H9 (cell line): ENCODE results near the gene CRAMP1. TPM values are rescaled to one million over a fixed set of nuclear protein-coding genes. Genes with fewer than 3 reads are reported as not detected.

Experiments
- DNase-seq: peaks from one replicate; pipeline ENCODE4 v3.0.0-alpha.2; 2017
- H2AFZ ChIP-seq: one replicate; pipeline ENCODE4 v1.6.1; 2013; ENCODE audit warnings: mild to moderate bottlenecking, low read length, control low read depth, moderate library complexity
- H2AK5ac ChIP-seq: 2 replicates; pipeline ENCODE4 v1.6.1; 2013; ENCODE audit warnings: low read length, control low read depth, mixed read lengths; ENCODE audit not compliant: insufficient read length
- H2BK120ac ChIP-seq: one replicate; pipeline ENCODE4 v1.6.1; 2013; ENCODE audit warnings: low read depth, mild to moderate bottlenecking, low read length, control low read depth, inconsistent platforms; ENCODE audit not compliant: poor library complexity, severe bottlenecking
- H2BK12ac ChIP-seq: 2 replicates; pipeline ENCODE4 v1.6.1; 2013; ENCODE audit warnings: low read length, control low read depth, mixed read lengths, low read depth; ENCODE audit not compliant: insufficient read length
- H2BK15ac ChIP-seq: 2 replicates; pipeline ENCODE4 v1.6.1; 2013; ENCODE audit warnings: low read depth, low read length, control low read depth
- H2BK20ac ChIP-seq: one replicate; pipeline ENCODE4 v1.6.1; 2013; ENCODE audit warnings: low read depth, mild to moderate bottlenecking, low read length, control low read depth, inconsistent platforms; ENCODE audit not compliant: poor library complexity, severe bottlenecking
- H2BK5ac ChIP-seq: 2 replicates; pipeline ENCODE4 v1.6.1; 2013; ENCODE audit warnings: low read length, control low read depth, mixed read lengths; ENCODE audit not compliant: insufficient read length
- H3K14ac ChIP-seq: 2 replicates; pipeline ENCODE4 v1.6.1; 2013; ENCODE audit warnings: low read length, control low read depth; ENCODE audit not compliant: insufficient read depth
- H3K18ac ChIP-seq: 2 replicates; pipeline ENCODE4 v1.6.1; 2013; ENCODE audit warnings: low read depth, mild to moderate bottlenecking, mixed read lengths, low read length, control low read depth; ENCODE audit not compliant: insufficient read length
- H3K23ac ChIP-seq: 2 replicates; pipeline ENCODE4 v1.6.1; 2013; ENCODE audit warnings: low read length, control low read depth, mixed read lengths, low read depth; ENCODE audit not compliant: insufficient read length
- H3K23me2 ChIP-seq: 2 replicates; pipeline ENCODE4 v1.6.1; 2013; ENCODE audit warnings: low read depth, mild to moderate bottlenecking, mixed read lengths, low read length, control low read depth; ENCODE audit not compliant: insufficient read length, poor library complexity, severe bottlenecking
- H3K27ac ChIP-seq: 2 replicates; pipeline ENCODE4 v1.5.1; 2013; ENCODE audit warnings: low read length, control low read depth, mixed read lengths, low read depth; ENCODE audit not compliant: insufficient read length
- H3K27me3 ChIP-seq: 2 replicates; pipeline ENCODE4 v1.6.1; 2013; ENCODE audit warnings: low read length, control low read depth, inconsistent platforms; ENCODE audit not compliant: insufficient read depth
- H3K4ac ChIP-seq: 2 replicates; pipeline ENCODE4 v1.6.1; 2013; ENCODE audit warnings: low read depth, mild to moderate bottlenecking, control low read depth, inconsistent platforms, low read length, moderate library complexity
- H3K4me1 ChIP-seq: 2 replicates; pipeline ENCODE4 v1.6.1; 2013; ENCODE audit warnings: low read length, control low read depth, inconsistent platforms; ENCODE audit not compliant: insufficient read depth
- H3K4me2 ChIP-seq: 2 replicates; pipeline ENCODE4 v1.6.1; 2013; ENCODE audit warnings: low read length, control low read depth, mixed read lengths; ENCODE audit not compliant: insufficient read length, insufficient read depth
- H3K56ac ChIP-seq: 2 replicates; pipeline ENCODE4 v1.6.1; 2013; ENCODE audit warnings: low read depth, mild to moderate bottlenecking, mixed read lengths, low read length, control low read depth; ENCODE audit not compliant: insufficient read length
- H3K79me1 ChIP-seq: 2 replicates; pipeline ENCODE4 v1.6.1; 2013; ENCODE audit warnings: low read depth, mild to moderate bottlenecking, moderate library complexity, low read length, control low read depth, inconsistent platforms; ENCODE audit not compliant: insufficient read depth, poor library complexity, severe bottlenecking
- H3K79me2 ChIP-seq: 2 replicates; pipeline ENCODE4 v1.6.1; 2013; ENCODE audit warnings: low read length, control low read depth, inconsistent platforms; ENCODE audit not compliant: insufficient read depth
- H3K9ac ChIP-seq: 2 replicates; pipeline ENCODE4 v1.6.1; 2013; ENCODE audit warnings: low read length, control low read depth, mixed read lengths; ENCODE audit not compliant: insufficient read length; ENCODE audit errors: extremely low read depth
- H3K9me3 ChIP-seq: one replicate; pipeline ENCODE4 v1.6.1; 2013; ENCODE audit warnings: low read depth, low read length, inconsistent platforms; ENCODE audit not compliant: control insufficient read depth
- H3T11ph ChIP-seq: one replicate; pipeline ENCODE4 v1.6.1; 2013; ENCODE audit warnings: mild to moderate bottlenecking, low read length, control low read depth, inconsistent platforms
- H4K20me1 ChIP-seq: one replicate; pipeline ENCODE4 v1.6.1; 2013; ENCODE audit not compliant: control insufficient read depth, insufficient read length, insufficient read depth
- H4K5ac ChIP-seq: 2 replicates; pipeline ENCODE4 v1.6.1; 2013; ENCODE audit warnings: low read depth, mild to moderate bottlenecking, mixed read lengths, low read length, control low read depth; ENCODE audit not compliant: insufficient read length
- H4K8ac ChIP-seq: replicated peaks from 2 replicates; pipeline ENCODE4 v1.6.1; 2013; ENCODE audit warnings: low read length, control low read depth, mixed read lengths, low read depth; ENCODE audit not compliant: insufficient read length
- H4K91ac ChIP-seq: 2 replicates; pipeline ENCODE4 v1.6.1; 2013; ENCODE audit warnings: low read depth, mild to moderate bottlenecking, moderate library complexity, mixed read lengths, low read length, control low read depth; ENCODE audit not compliant: insufficient read length
- H3K27ac Mint-ChIP-seq, 3 experiments: 2 replicates in 2 of 3; 3 replicates in 1 of 3; pipeline ENCODE4 v1.8.0; 2020 to 2021; ENCODE audit warnings: mixed read lengths in 3 of 3, mild to moderate bottlenecking in 1 of 3, moderate library complexity in 1 of 3
- H3K27me3 Mint-ChIP-seq: 2 replicates; pipeline ENCODE4 v1.8.0; 2021; ENCODE audit warnings: low read depth, mild to moderate bottlenecking, moderate library complexity, mixed read lengths
- H3K36me3 Mint-ChIP-seq, 3 experiments: 2 replicates in 2 of 3; 3 replicates in 1 of 3; pipeline ENCODE4 v1.8.0; 2020 to 2021; ENCODE audit warnings: low read depth in 3 of 3, mixed read lengths in 3 of 3; ENCODE audit not compliant: insufficient read depth in 1 of 3
- H3K4me1 Mint-ChIP-seq, 2 experiments: 2 replicates each; pipeline ENCODE4 v1.8.0; 2020; ENCODE audit warnings: mixed read lengths in 2 of 2
- H3K4me3 Mint-ChIP-seq, 2 experiments: 2 replicates in 1 of 2; 3 replicates in 1 of 2; pipeline ENCODE4 v1.8.0; 2020 to 2021; ENCODE audit warnings: mild to moderate bottlenecking in 2 of 2, mixed read lengths in 2 of 2, moderate library complexity in 1 of 2
- H3K9me3 Mint-ChIP-seq, 2 experiments: 2 replicates in 1 of 2; 3 replicates in 1 of 2; pipeline ENCODE4 v1.8.0; 2020; ENCODE audit warnings: mild to moderate bottlenecking in 2 of 2, mixed read lengths in 2 of 2, moderate library complexity in 1 of 2
- WGBS: extraction: QIAGEN DNeasy Blood & Tissue Kit; methylation state at CpG from one replicate; pipeline ENCODE4 v1.1.7; 2013; ENCODE audit warnings: missing lambda C conversion rate, low lambda C conversion rate, mixed read lengths; ENCODE audit not compliant: insufficient read length; ENCODE audit errors: extremely low coverage; 5-methylcytosine and 5-hydroxymethylcytosine counted together
- total RNA-seq: library from RNA; stranded (reverse); gene quantifications from 2 replicates; pipeline ENCODE4 v1.2.1, GENCODE V29; 2021
- TF ChIP-seq, protein P1 (sequence below): fragments of 200-600 bp; sonication (generic); conservative IDR thresholded peaks from 3 replicates; pipeline ENCODE4 v1.8.0; 2021; ENCODE audit warnings: antibody characterized with exemption, mild to moderate bottlenecking

Gene CRAMP1
- total RNA-seq, 1 experiment from 2014 or later: 46.2 TPM

DNA sequence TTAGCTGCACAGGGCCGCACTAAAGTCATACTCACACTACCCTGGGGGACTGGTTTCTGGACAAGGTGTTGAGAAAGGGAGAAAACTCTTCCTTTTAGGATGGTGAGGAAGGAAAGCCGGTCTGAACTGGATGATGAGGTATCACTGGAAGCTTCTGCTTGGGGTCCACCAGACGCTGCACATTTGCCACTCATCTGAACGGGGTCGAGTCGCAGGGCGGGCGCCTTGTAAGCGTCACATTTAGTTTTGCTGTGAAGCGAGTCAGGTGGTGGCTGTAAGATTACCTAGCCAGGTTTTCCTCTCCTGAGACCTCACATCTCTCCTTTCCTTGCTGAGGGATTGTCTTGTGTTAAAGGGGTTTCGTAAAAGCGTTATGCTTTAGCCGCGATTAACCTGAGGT lies 68.2 kb downstream of the CRAMP1 start:
- no peaks in the 10 kb centered on the region; the same call in 1 of the 2 replicates for H3K27me3 Mint-ChIP-seq
- H3K23me2 ChIP-seq: peaks cover 6% of the 10 kb centered on the region
- no peak overlapping the region for H3K27ac ChIP-seq
- no peaks in the 10 kb centered on the region for H3K9me3 Mint-ChIP-seq
- H2BK12ac ChIP-seq: no peak overlapping the region
- H4K91ac ChIP-seq: no peak overlapping the region
- peaks cover 29 to 31% of the 10 kb centered on the region in 2 experiments for H3K4me1 Mint-ChIP-seq
- H3K56ac ChIP-seq: no peak overlapping the region
- no peak overlapping the region for H3K4ac ChIP-seq
- peaks cover 8 to 56% (median 41%) of the 10 kb centered on the region in 3 experiments; a peak in 6 of 7 replicates for H3K36me3 Mint-ChIP-seq
- no peak overlapping the region for H2BK5ac ChIP-seq
- no peak overlapping the region for H3T11ph ChIP-seq
- H3K9ac ChIP-seq: no peak overlapping the region
- H2BK20ac ChIP-seq: no peak overlapping the region
- WGBS: no CpG with 5 or more reads among the region's 14 CpGs
- H3K27ac Mint-ChIP-seq: peak overlapping the region in 2 of 3 experiments; percentile 65 to 75; a peak in 4 of 7 replicates
- H3K9me3 ChIP-seq: no peaks in the 10 kb centered on the region
- H3K79me2 ChIP-seq: peaks cover 54% of the 10 kb centered on the region
- no peak overlapping the region for H3K23ac ChIP-seq
- H4K5ac ChIP-seq: no peak overlapping the region
- H3K4me1 ChIP-seq: no peaks in the 10 kb centered on the region
- peaks cover 4% of the 10 kb centered on the region for H4K20me1 ChIP-seq
- no peak overlapping the region for H2BK15ac ChIP-seq
- peak overlapping the region; percentile 5 for H3K4me2 ChIP-seq
- H2AFZ ChIP-seq: no peak overlapping the region
- DNase-seq: no peak
- H2AK5ac ChIP-seq: no peak overlapping the region
- H3K14ac ChIP-seq: no peak overlapping the region
- TF ChIP-seq, protein P1, sequence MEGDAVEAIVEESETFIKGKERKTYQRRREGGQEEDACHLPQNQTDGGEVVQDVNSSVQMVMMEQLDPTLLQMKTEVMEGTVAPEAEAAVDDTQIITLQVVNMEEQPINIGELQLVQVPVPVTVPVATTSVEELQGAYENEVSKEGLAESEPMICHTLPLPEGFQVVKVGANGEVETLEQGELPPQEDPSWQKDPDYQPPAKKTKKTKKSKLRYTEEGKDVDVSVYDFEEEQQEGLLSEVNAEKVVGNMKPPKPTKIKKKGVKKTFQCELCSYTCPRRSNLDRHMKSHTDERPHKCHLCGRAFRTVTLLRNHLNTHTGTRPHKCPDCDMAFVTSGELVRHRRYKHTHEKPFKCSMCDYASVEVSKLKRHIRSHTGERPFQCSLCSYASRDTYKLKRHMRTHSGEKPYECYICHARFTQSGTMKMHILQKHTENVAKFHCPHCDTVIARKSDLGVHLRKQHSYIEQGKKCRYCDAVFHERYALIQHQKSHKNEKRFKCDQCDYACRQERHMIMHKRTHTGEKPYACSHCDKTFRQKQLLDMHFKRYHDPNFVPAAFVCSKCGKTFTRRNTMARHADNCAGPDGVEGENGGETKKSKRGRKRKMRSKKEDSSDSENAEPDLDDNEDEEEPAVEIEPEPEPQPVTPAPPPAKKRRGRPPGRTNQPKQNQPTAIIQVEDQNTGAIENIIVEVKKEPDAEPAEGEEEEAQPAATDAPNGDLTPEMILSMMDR: no peak
- peaks cover 3% of the 10 kb centered on the region for H3K79me1 ChIP-seq
- H2BK120ac ChIP-seq: no peak overlapping the region
- no peak overlapping the region for H4K8ac ChIP-seq
- peak overlapping the region; percentile 98 to 99 for H3K4me3 Mint-ChIP-seq
- H3K18ac ChIP-seq: no peak overlapping the region
- H3K27me3 ChIP-seq: no peaks in the 10 kb centered on the region
